ENCODE data around the gene CASZ1.

DNA sequence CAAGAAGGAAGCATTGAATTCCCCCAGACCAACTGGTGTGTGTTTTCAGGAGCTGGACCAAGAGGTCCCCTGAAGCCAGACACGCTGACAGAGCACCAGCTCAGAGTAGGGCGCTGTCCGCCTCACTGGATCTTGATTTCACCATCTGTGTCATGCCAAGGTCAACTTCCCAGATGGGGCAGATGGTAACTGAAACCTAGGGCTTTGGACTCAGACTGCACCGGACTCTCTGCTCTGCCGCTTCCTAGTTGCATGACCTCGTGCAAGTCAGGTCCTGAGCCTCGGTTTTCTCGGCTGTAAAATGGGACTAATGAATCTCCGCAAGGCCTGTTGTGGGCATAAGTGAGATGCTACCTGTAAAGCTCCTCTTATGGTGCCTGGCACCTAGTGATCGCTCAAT lies 17.9 kb upstream of the CASZ1 start:
- TF ChIP-seq, protein P1, sequence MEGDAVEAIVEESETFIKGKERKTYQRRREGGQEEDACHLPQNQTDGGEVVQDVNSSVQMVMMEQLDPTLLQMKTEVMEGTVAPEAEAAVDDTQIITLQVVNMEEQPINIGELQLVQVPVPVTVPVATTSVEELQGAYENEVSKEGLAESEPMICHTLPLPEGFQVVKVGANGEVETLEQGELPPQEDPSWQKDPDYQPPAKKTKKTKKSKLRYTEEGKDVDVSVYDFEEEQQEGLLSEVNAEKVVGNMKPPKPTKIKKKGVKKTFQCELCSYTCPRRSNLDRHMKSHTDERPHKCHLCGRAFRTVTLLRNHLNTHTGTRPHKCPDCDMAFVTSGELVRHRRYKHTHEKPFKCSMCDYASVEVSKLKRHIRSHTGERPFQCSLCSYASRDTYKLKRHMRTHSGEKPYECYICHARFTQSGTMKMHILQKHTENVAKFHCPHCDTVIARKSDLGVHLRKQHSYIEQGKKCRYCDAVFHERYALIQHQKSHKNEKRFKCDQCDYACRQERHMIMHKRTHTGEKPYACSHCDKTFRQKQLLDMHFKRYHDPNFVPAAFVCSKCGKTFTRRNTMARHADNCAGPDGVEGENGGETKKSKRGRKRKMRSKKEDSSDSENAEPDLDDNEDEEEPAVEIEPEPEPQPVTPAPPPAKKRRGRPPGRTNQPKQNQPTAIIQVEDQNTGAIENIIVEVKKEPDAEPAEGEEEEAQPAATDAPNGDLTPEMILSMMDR (IDR thresholded peaks at IDR 0.05), result no peak
- TF ChIP-seq POLR2AphosphoS5 (IDR thresholded peaks at IDR 0.05), result no peak
- TF ChIP-seq POLR2A (IDR thresholded peaks at IDR 0.05; ENCODE audit: low read depth), result no peak
- TF ChIP-seq EP300 (IDR thresholded peaks at IDR 0.05), result no peak
